Panc1 (cell line): Measurements from ENCODE around the gene LDLRAD4. TPM values are rescaled to one million over a fixed set of nuclear protein-coding genes. Genes with fewer than 3 reads are reported as not detected.
"Not testable (repeated sequence)": the region's sequence is repeated elsewhere in the genome, so short reads cannot be mapped to it uniquely, and the experiment has no call there.

Experiments
- ATAC-seq: fragments of 200-7000 bp; cut with Tn5 transposase; 2 replicates; pipeline ENCODE4 v1.9.1; 2020; ENCODE audit warnings: mild to moderate bottlenecking, moderate library complexity
- BruUV-seq: library from RNA; stranded (reverse); fragments of 400-500 nt; replicated peaks from 2 replicates; lab custom pipeline; 2021; lab: Mats Ljungman, UMichigan
- CTCF ChIA-PET: fragments of 300-600 bp; sonication (Branson Sonifier 250); formaldehyde crosslinking; loops from one replicate; lab custom pipeline; 2022; ENCODE audit warnings: antibody characterized with exemption; lab: Charles Lee
- POLR2A ChIA-PET: fragments of 300-600 bp; sonication (Branson Sonifier 250); formaldehyde crosslinking; loops from one replicate; lab custom pipeline; 2022; ENCODE audit warnings: antibody characterized with exemption; lab: Charles Lee
- DNase-seq: peaks from one replicate; pipeline ENCODE4 v3.0.0-alpha.2; 2010; ENCODE audit warnings: low read depth, low spot score
- H3K27ac ChIP-seq: 2 replicates; pipeline ENCODE4 v1.5.1; 2011; ENCODE audit warnings: mild to moderate bottlenecking, low read length, inconsistent platforms
- H3K27me3 ChIP-seq: fragments of 200-500 bp; sonication (Bioruptor generic); 2 replicates; pipeline ENCODE4 v1.6.0; 2014; ENCODE audit warnings: low read length, inconsistent platforms; ENCODE audit not compliant: control insufficient read depth, insufficient read depth
- H3K36me3 ChIP-seq: fragments of 200-500 bp; sonication (Bioruptor generic); 2 replicates; pipeline ENCODE4 v1.5.1; 2014; ENCODE audit warnings: inconsistent platforms, mild to moderate bottlenecking, low read length, moderate library complexity; ENCODE audit not compliant: control insufficient read depth, insufficient read depth
- H3K4me1 ChIP-seq: 2 replicates; pipeline ENCODE4 v1.5.1; 2011; ENCODE audit warnings: inconsistent platforms, mild to moderate bottlenecking, low read length, moderate library complexity; ENCODE audit not compliant: control insufficient read depth, insufficient read depth
- H3K4me3 ChIP-seq, 2 experiments: 2 replicates each; pipeline ENCODE4 v1.5.1; 2011 to 2012; ENCODE audit warnings: low read depth in 2 of 2, low read length in 2 of 2, mild to moderate bottlenecking in 2 of 2, inconsistent platforms in 1 of 2, moderate library complexity in 1 of 2
- H3K9me3 ChIP-seq: fragments of 200-500 bp; sonication (Bioruptor generic); 2 replicates; pipeline ENCODE4 v1.5.1; 2014; ENCODE audit warnings: low read depth, mild to moderate bottlenecking, inconsistent platforms, low read length, moderate library complexity; ENCODE audit not compliant: control insufficient read depth, insufficient read depth
- CTCF ChIP-seq: fragments of 450-650 bp; IDR thresholded peaks from 2 replicates; pipeline ENCODE4 v1.5.1; 2017; ENCODE audit warnings: mild to moderate bottlenecking
- POLR2AphosphoS5 ChIP-seq: IDR thresholded peaks from 2 replicates; pipeline ENCODE4 v1.6.1; 2012; ENCODE audit warnings: mild to moderate bottlenecking, low read depth, low read length, moderate library complexity
- REST ChIP-seq, 2 experiments: IDR thresholded peaks; 2 replicates each; pipeline ENCODE4 v1.6.1; 2011 to 2012; ENCODE audit warnings: low read depth in 2 of 2, control low read depth in 1 of 2, low read length in 1 of 2, mild to moderate bottlenecking in 1 of 2, moderate library complexity in 1 of 2; ENCODE audit not compliant: insufficient read depth in 1 of 2
- SIN3A ChIP-seq: IDR thresholded peaks from 2 replicates; pipeline ENCODE4 v1.6.1; 2012; ENCODE audit warnings: low read depth, mild to moderate bottlenecking, low read length, moderate library complexity, borderline replicate concordance; ENCODE audit not compliant: insufficient read depth
- TCF7L2 ChIP-seq: IDR thresholded peaks from 2 replicates; pipeline ENCODE4 v1.6.1; 2011; ENCODE audit warnings: mild to moderate bottlenecking, low read depth, low read length, inconsistent platforms
- in situ Hi-C: cut with HindIII; loops from 2 replicates; pipeline ENCODE4 v1.10.0; 2016; ENCODE audit warnings: low sequenced_read_pairs, low pct_unique_long_range_greater_than_20kb
- intact Hi-C: fragments of 100-400 bp; cut with micrococcal nuclease; formaldehyde crosslinking; loops from one replicate; pipeline ENCODE4 v1.10.0; 2022; ENCODE audit not compliant: unreplicated experiment
- total RNA-seq: library from RNA; stranded (reverse); gene quantifications from one replicate; pipeline ENCODE4 v1.2.1, GENCODE V29; 2021; ENCODE audit not compliant: unreplicated experiment

Gene LDLRAD4
- total RNA-seq, 1 experiment from 2014 or later: 0.28 TPM

- H3K9me3 ChIP-seq: no peaks in the 10 kb centered on the region
- no TSS peak for BruUV-seq
- ATAC-seq (no peak), DNase-seq (no peak)
- POLR2A ChIA-PET: no interaction called here
- no peaks in the 10 kb centered on the region for H3K27me3 ChIP-seq
- CTCF ChIA-PET: no interaction called here
- intact Hi-C loops: no loop called here
- TF ChIP-seq SIN3A (no peak), CTCF (no peak), POLR2AphosphoS5 (no peak), REST (IDR thresholded peaks at IDR 0.05; ENCODE audit: insufficient read depth in 1 of 2, low read depth in 2 of 2, low read length in 1 of 2) (no peak), TCF7L2 (no peak)
- H3K36me3 ChIP-seq: no peaks in the 10 kb centered on the region
- H3K27ac ChIP-seq: no peak overlapping the region
- in situ Hi-C loops: no loop called here
- H3K4me3 ChIP-seq: no peak overlapping the region
- H3K4me1 ChIP-seq: no peaks in the 10 kb centered on the region
These were observed 469.9 kb downstream of the LDLRAD4 start for GRCh38 chr18:13688191-13689136.

- intact Hi-C loops, CTCF ChIA-PET: not testable (repeated sequence)
These were observed 471.5 kb downstream of the LDLRAD4 start for GRCh38 chr18:13690060-13690459.

GRCh38 chr18:13695337-13695736 is 476.8 kb downstream of the LDLRAD4 start:
- H3K4me1 ChIP-seq, BruUV-seq, intact Hi-C loops, POLR2A ChIA-PET, H3K9me3 ChIP-seq, H3K36me3 ChIP-seq, H3K4me3 ChIP-seq, H3K27me3 ChIP-seq, in situ Hi-C loops, H3K27ac ChIP-seq, DNase-seq, ATAC-seq, CTCF ChIA-PET: not testable (repeated sequence)

More at GRCh38 chr18:13690060-13690459, 471.5 kb downstream of the LDLRAD4 start:
- H3K27ac ChIP-seq, POLR2A ChIA-PET, in situ Hi-C loops, H3K4me1 ChIP-seq, DNase-seq, ATAC-seq, BruUV-seq, H3K9me3 ChIP-seq, H3K27me3 ChIP-seq, H3K36me3 ChIP-seq, H3K4me3 ChIP-seq: not testable (repeated sequence)
